H9 (cell line): ENCODE data around the gene EIF1AY. TPM values are rescaled to one million over a fixed set of nuclear protein-coding genes. Genes with fewer than 3 reads are reported as not detected.

Experiments
- DNase-seq: peaks from one replicate; pipeline ENCODE4 v3.0.0-alpha.2; 2017
- H2AFZ ChIP-seq: one replicate; pipeline ENCODE4 v1.6.1; 2013; ENCODE audit warnings: mild to moderate bottlenecking, low read length, control low read depth, moderate library complexity
- H2AK5ac ChIP-seq: 2 replicates; pipeline ENCODE4 v1.6.1; 2013; ENCODE audit warnings: low read length, control low read depth, mixed read lengths; ENCODE audit not compliant: insufficient read length
- H2BK120ac ChIP-seq: one replicate; pipeline ENCODE4 v1.6.1; 2013; ENCODE audit warnings: low read depth, mild to moderate bottlenecking, low read length, control low read depth, inconsistent platforms; ENCODE audit not compliant: poor library complexity, severe bottlenecking
- H2BK12ac ChIP-seq: 2 replicates; pipeline ENCODE4 v1.6.1; 2013; ENCODE audit warnings: low read length, control low read depth, mixed read lengths, low read depth; ENCODE audit not compliant: insufficient read length
- H2BK15ac ChIP-seq: 2 replicates; pipeline ENCODE4 v1.6.1; 2013; ENCODE audit warnings: low read depth, low read length, control low read depth
- H2BK20ac ChIP-seq: one replicate; pipeline ENCODE4 v1.6.1; 2013; ENCODE audit warnings: low read depth, mild to moderate bottlenecking, low read length, control low read depth, inconsistent platforms; ENCODE audit not compliant: poor library complexity, severe bottlenecking
- H2BK5ac ChIP-seq: 2 replicates; pipeline ENCODE4 v1.6.1; 2013; ENCODE audit warnings: low read length, control low read depth, mixed read lengths; ENCODE audit not compliant: insufficient read length
- H3K14ac ChIP-seq: 2 replicates; pipeline ENCODE4 v1.6.1; 2013; ENCODE audit warnings: low read length, control low read depth; ENCODE audit not compliant: insufficient read depth
- H3K18ac ChIP-seq: 2 replicates; pipeline ENCODE4 v1.6.1; 2013; ENCODE audit warnings: low read depth, mild to moderate bottlenecking, mixed read lengths, low read length, control low read depth; ENCODE audit not compliant: insufficient read length
- H3K23ac ChIP-seq: 2 replicates; pipeline ENCODE4 v1.6.1; 2013; ENCODE audit warnings: low read length, control low read depth, mixed read lengths, low read depth; ENCODE audit not compliant: insufficient read length
- H3K23me2 ChIP-seq: 2 replicates; pipeline ENCODE4 v1.6.1; 2013; ENCODE audit warnings: low read depth, mild to moderate bottlenecking, mixed read lengths, low read length, control low read depth; ENCODE audit not compliant: insufficient read length, poor library complexity, severe bottlenecking
- H3K27ac ChIP-seq: 2 replicates; pipeline ENCODE4 v1.5.1; 2013; ENCODE audit warnings: low read length, control low read depth, mixed read lengths, low read depth; ENCODE audit not compliant: insufficient read length
- H3K27me3 ChIP-seq: 2 replicates; pipeline ENCODE4 v1.6.1; 2013; ENCODE audit warnings: low read length, control low read depth, inconsistent platforms; ENCODE audit not compliant: insufficient read depth
- H3K4ac ChIP-seq: 2 replicates; pipeline ENCODE4 v1.6.1; 2013; ENCODE audit warnings: low read depth, mild to moderate bottlenecking, control low read depth, inconsistent platforms, low read length, moderate library complexity
- H3K4me1 ChIP-seq: 2 replicates; pipeline ENCODE4 v1.6.1; 2013; ENCODE audit warnings: low read length, control low read depth, inconsistent platforms; ENCODE audit not compliant: insufficient read depth
- H3K4me2 ChIP-seq: 2 replicates; pipeline ENCODE4 v1.6.1; 2013; ENCODE audit warnings: low read length, control low read depth, mixed read lengths; ENCODE audit not compliant: insufficient read length, insufficient read depth
- H3K56ac ChIP-seq: 2 replicates; pipeline ENCODE4 v1.6.1; 2013; ENCODE audit warnings: low read depth, mild to moderate bottlenecking, mixed read lengths, low read length, control low read depth; ENCODE audit not compliant: insufficient read length
- H3K79me1 ChIP-seq: 2 replicates; pipeline ENCODE4 v1.6.1; 2013; ENCODE audit warnings: low read depth, mild to moderate bottlenecking, moderate library complexity, low read length, control low read depth, inconsistent platforms; ENCODE audit not compliant: insufficient read depth, poor library complexity, severe bottlenecking
- H3K79me2 ChIP-seq: 2 replicates; pipeline ENCODE4 v1.6.1; 2013; ENCODE audit warnings: low read length, control low read depth, inconsistent platforms; ENCODE audit not compliant: insufficient read depth
- H3K9ac ChIP-seq: 2 replicates; pipeline ENCODE4 v1.6.1; 2013; ENCODE audit warnings: low read length, control low read depth, mixed read lengths; ENCODE audit not compliant: insufficient read length; ENCODE audit errors: extremely low read depth
- H3K9me3 ChIP-seq: one replicate; pipeline ENCODE4 v1.6.1; 2013; ENCODE audit warnings: low read depth, low read length, inconsistent platforms; ENCODE audit not compliant: control insufficient read depth
- H3T11ph ChIP-seq: one replicate; pipeline ENCODE4 v1.6.1; 2013; ENCODE audit warnings: mild to moderate bottlenecking, low read length, control low read depth, inconsistent platforms
- H4K20me1 ChIP-seq: one replicate; pipeline ENCODE4 v1.6.1; 2013; ENCODE audit not compliant: control insufficient read depth, insufficient read length, insufficient read depth
- H4K5ac ChIP-seq: 2 replicates; pipeline ENCODE4 v1.6.1; 2013; ENCODE audit warnings: low read depth, mild to moderate bottlenecking, mixed read lengths, low read length, control low read depth; ENCODE audit not compliant: insufficient read length
- H4K8ac ChIP-seq: replicated peaks from 2 replicates; pipeline ENCODE4 v1.6.1; 2013; ENCODE audit warnings: low read length, control low read depth, mixed read lengths, low read depth; ENCODE audit not compliant: insufficient read length
- H4K91ac ChIP-seq: 2 replicates; pipeline ENCODE4 v1.6.1; 2013; ENCODE audit warnings: low read depth, mild to moderate bottlenecking, moderate library complexity, mixed read lengths, low read length, control low read depth; ENCODE audit not compliant: insufficient read length
- H3K27ac Mint-ChIP-seq, 3 experiments: 2 replicates in 2 of 3; 3 replicates in 1 of 3; pipeline ENCODE4 v1.8.0; 2020 to 2021; ENCODE audit warnings: mixed read lengths in 3 of 3, mild to moderate bottlenecking in 1 of 3, moderate library complexity in 1 of 3
- H3K27me3 Mint-ChIP-seq: 2 replicates; pipeline ENCODE4 v1.8.0; 2021; ENCODE audit warnings: low read depth, mild to moderate bottlenecking, moderate library complexity, mixed read lengths
- H3K36me3 Mint-ChIP-seq, 3 experiments: 2 replicates in 2 of 3; 3 replicates in 1 of 3; pipeline ENCODE4 v1.8.0; 2020 to 2021; ENCODE audit warnings: low read depth in 3 of 3, mixed read lengths in 3 of 3; ENCODE audit not compliant: insufficient read depth in 1 of 3
- H3K4me1 Mint-ChIP-seq, 2 experiments: 2 replicates each; pipeline ENCODE4 v1.8.0; 2020; ENCODE audit warnings: mixed read lengths in 2 of 2
- H3K4me3 Mint-ChIP-seq, 2 experiments: 2 replicates in 1 of 2; 3 replicates in 1 of 2; pipeline ENCODE4 v1.8.0; 2020 to 2021; ENCODE audit warnings: mild to moderate bottlenecking in 2 of 2, mixed read lengths in 2 of 2, moderate library complexity in 1 of 2
- H3K9me3 Mint-ChIP-seq, 2 experiments: 2 replicates in 1 of 2; 3 replicates in 1 of 2; pipeline ENCODE4 v1.8.0; 2020; ENCODE audit warnings: mild to moderate bottlenecking in 2 of 2, mixed read lengths in 2 of 2, moderate library complexity in 1 of 2
- WGBS: extraction: QIAGEN DNeasy Blood & Tissue Kit; methylation state at CpG from one replicate; pipeline ENCODE4 v1.1.7; 2013; ENCODE audit warnings: missing lambda C conversion rate, low lambda C conversion rate, mixed read lengths; ENCODE audit not compliant: insufficient read length; ENCODE audit errors: extremely low coverage; 5-methylcytosine and 5-hydroxymethylcytosine counted together
- total RNA-seq: library from RNA; stranded (reverse); gene quantifications from 2 replicates; pipeline ENCODE4 v1.2.1, GENCODE V29; 2021
- TF ChIP-seq, protein P1 (sequence below): fragments of 200-600 bp; sonication (generic); conservative IDR thresholded peaks from 3 replicates; pipeline ENCODE4 v1.8.0; 2021; ENCODE audit warnings: antibody characterized with exemption, mild to moderate bottlenecking

Gene EIF1AY
- total RNA-seq, 1 experiment from 2014 or later = not detected

- no CpG with 5 or more reads among the region's 2 CpGs for WGBS
- Mint-ChIP-seq H3K36me3 (no peaks in the 10 kb centered on the region), H3K9me3 (no peaks in the 10 kb centered on the region), H3K27ac (no peak overlapping the region), H3K4me3 (no peak overlapping the region), H3K27me3 (no peaks in the 10 kb centered on the region), H3K4me1 (no peaks in the 10 kb centered on the region)
- no peaks in the 10 kb centered on the region for H3K4me1 ChIP-seq
- H3K27me3 ChIP-seq = no peaks in the 10 kb centered on the region
- no peak overlapping the region for H3K23ac ChIP-seq
- no peaks in the 10 kb centered on the region for H3K9me3 ChIP-seq
- H2BK15ac ChIP-seq = no peak overlapping the region
- H2BK20ac ChIP-seq = no peak overlapping the region
- no peak overlapping the region for H4K5ac ChIP-seq
- H3K4ac ChIP-seq = no peak overlapping the region
- H3K14ac ChIP-seq = no peak overlapping the region
- no peak overlapping the region for H3K4me2 ChIP-seq
- H3K56ac ChIP-seq = no peak overlapping the region
- H2AK5ac ChIP-seq = no peak overlapping the region
- no peak overlapping the region for H3K9ac ChIP-seq
- no peaks in the 10 kb centered on the region for H3K79me2 ChIP-seq
- no peak overlapping the region for H2BK12ac ChIP-seq
- DNase-seq = no peak
- no peak overlapping the region for H2BK5ac ChIP-seq
- no peak overlapping the region for H3K18ac ChIP-seq
- H4K8ac ChIP-seq = no peak overlapping the region
- TF ChIP-seq, protein P1, sequence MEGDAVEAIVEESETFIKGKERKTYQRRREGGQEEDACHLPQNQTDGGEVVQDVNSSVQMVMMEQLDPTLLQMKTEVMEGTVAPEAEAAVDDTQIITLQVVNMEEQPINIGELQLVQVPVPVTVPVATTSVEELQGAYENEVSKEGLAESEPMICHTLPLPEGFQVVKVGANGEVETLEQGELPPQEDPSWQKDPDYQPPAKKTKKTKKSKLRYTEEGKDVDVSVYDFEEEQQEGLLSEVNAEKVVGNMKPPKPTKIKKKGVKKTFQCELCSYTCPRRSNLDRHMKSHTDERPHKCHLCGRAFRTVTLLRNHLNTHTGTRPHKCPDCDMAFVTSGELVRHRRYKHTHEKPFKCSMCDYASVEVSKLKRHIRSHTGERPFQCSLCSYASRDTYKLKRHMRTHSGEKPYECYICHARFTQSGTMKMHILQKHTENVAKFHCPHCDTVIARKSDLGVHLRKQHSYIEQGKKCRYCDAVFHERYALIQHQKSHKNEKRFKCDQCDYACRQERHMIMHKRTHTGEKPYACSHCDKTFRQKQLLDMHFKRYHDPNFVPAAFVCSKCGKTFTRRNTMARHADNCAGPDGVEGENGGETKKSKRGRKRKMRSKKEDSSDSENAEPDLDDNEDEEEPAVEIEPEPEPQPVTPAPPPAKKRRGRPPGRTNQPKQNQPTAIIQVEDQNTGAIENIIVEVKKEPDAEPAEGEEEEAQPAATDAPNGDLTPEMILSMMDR = no peak
- no peak overlapping the region for H2AFZ ChIP-seq
- no peak overlapping the region for H4K91ac ChIP-seq
- no peaks in the 10 kb centered on the region for H4K20me1 ChIP-seq
- no peak overlapping the region for H3K27ac ChIP-seq
- no peaks in the 10 kb centered on the region for H3K23me2 ChIP-seq
- no peak overlapping the region for H2BK120ac ChIP-seq
- no peak overlapping the region for H3T11ph ChIP-seq
- no peaks in the 10 kb centered on the region for H3K79me1 ChIP-seq
Measured at GRCh38 chrY:20546071-20546470, 29.5 kb upstream of the EIF1AY start.
